GM06990 (cell line): ENCODE measurements around the gene AEN.

Experiments
- DNase-seq: peaks from one replicate; pipeline ENCODE4 v3.0.0-alpha.2; 2011; ENCODE audit not compliant: insufficient read length; ENCODE audit errors: extremely low read depth
- H3K27me3 ChIP-seq: replicated peaks from 2 replicates; pipeline ENCODE4 v1.6.0; 2011; ENCODE audit warnings: low read length; ENCODE audit not compliant: control insufficient read depth, insufficient read depth
- H3K36me3 ChIP-seq: 2 replicates; pipeline ENCODE4 v1.5.1; 2011; ENCODE audit warnings: low read length; ENCODE audit not compliant: control insufficient read depth, insufficient read depth
- H3K4me3 ChIP-seq: replicated peaks from 2 replicates; pipeline ENCODE4 v1.5.1; 2011; ENCODE audit warnings: low read depth, mild to moderate bottlenecking, control low read depth, low read length
- TF ChIP-seq, protein P1 (sequence below): IDR thresholded peaks from 2 replicates; pipeline ENCODE4 v1.5.1; 2011; ENCODE audit warnings: low read length, control low read depth, mild to moderate bottlenecking, inconsistent platforms; ENCODE audit not compliant: insufficient read depth, poor library complexity, severe bottlenecking

The AEN gene

DNA sequence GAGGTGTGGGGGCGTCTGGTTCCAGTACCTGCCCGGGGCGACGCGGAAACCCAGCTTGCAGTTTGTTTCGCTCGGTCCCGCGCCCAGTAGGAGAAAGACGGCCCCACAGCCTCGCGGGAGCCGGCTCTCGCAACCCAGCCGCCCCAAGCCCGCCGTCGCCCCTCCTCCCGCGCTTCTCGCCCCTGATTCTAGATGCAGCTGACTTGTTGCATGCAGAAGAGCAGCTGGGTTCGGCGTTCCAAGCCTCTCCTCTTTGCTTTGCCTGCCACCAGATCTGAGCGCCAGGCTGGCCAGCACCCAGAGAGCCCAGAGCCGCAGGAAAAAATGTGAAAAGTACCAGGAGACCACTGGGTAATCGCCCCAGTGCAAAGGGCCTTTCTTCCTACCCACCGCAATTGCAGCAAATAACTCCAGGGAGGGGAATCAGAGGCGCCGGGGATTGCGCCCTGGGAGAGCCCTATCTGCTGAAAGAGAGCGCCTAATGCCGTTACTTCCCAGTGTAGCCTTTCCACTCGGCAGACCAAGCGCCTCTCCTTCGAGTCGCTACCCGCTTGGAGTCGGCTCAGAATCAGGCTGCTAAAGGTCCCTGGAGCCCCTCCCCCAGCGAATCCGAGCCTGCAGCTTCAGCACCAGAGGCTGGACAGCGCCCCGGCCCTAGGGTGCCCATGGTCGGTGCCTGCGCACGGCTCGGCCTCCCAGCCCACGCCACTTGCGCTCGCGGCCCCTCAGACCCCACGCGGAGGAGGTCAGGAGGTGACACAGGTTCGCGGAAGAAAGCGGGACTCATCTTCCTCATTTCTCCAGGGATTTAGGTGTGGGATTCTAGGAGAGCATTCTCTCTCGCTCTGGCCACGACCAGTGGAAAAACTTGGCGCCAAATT, 15.7 kb upstream of the AEN start:
- H3K36me3 ChIP-seq = no peaks in the 10 kb centered on the region
- DNase-seq = no peak
- H3K27me3 ChIP-seq = peaks cover 3% of the 10 kb centered on the region
- TF ChIP-seq, protein P1, sequence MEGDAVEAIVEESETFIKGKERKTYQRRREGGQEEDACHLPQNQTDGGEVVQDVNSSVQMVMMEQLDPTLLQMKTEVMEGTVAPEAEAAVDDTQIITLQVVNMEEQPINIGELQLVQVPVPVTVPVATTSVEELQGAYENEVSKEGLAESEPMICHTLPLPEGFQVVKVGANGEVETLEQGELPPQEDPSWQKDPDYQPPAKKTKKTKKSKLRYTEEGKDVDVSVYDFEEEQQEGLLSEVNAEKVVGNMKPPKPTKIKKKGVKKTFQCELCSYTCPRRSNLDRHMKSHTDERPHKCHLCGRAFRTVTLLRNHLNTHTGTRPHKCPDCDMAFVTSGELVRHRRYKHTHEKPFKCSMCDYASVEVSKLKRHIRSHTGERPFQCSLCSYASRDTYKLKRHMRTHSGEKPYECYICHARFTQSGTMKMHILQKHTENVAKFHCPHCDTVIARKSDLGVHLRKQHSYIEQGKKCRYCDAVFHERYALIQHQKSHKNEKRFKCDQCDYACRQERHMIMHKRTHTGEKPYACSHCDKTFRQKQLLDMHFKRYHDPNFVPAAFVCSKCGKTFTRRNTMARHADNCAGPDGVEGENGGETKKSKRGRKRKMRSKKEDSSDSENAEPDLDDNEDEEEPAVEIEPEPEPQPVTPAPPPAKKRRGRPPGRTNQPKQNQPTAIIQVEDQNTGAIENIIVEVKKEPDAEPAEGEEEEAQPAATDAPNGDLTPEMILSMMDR = no peak
- no peak overlapping the region for H3K4me3 ChIP-seq

- peaks cover 3% of the 10 kb centered on the region for H3K27me3 ChIP-seq
- DNase-seq = no peak
- H3K4me3 ChIP-seq = no peak overlapping the region
- no peaks in the 10 kb centered on the region for H3K36me3 ChIP-seq
- TF ChIP-seq, protein P1 = no peak
Measured at GRCh38 chr15:88606070-88606794, 14.9 kb upstream of the AEN start.

- no peaks in the 10 kb centered on the region for H3K36me3 ChIP-seq
- H3K27me3 ChIP-seq = peaks cover 3% of the 10 kb centered on the region
- no peak for DNase-seq
- TF ChIP-seq, protein P1 = no peak
- no peak overlapping the region for H3K4me3 ChIP-seq
Measured at GRCh38 chr15:88607951-88608350, 13.2 kb upstream of the AEN start.

DNA sequence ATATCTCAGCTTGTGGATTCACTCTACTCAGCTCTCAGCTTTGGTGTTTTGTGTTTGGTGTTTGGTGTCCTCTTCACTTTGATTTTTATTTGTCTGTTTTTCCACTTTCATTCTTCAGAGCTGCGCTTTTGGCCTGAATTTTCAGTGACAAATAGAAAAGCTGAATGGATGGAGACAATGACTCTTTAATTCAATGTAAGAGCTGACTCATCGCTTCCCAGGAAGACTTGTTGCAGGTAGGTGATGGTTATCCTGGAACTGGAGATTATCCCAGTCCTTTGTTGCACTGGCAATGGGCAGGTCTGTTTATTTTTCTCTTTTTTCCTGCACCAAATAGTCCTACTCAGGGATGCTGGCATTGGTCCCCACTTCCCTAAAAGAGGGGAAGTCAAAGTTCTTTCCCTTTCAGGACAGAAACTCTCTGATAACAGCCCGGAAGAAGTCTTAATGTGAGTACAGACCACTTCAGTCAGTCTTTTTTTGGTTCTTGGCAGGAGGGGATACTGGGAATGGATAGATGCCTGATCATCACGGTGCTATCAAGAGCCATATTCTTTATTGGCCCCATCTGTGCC, 12.4 kb upstream of the AEN start:
- Histone ChIP-seq H3K27me3 (peaks cover 3% of the 10 kb centered on the region), H3K36me3 (no peaks in the 10 kb centered on the region), H3K4me3 (no peak overlapping the region)
- TF ChIP-seq, protein P1 = no peak
- DNase-seq = no peak

GRCh38 chr15:88609344-88610090, 11.6 kb upstream of the AEN start:
- Histone ChIP-seq H3K36me3 (no peaks in the 10 kb centered on the region), H3K4me3 (no peak overlapping the region), H3K27me3 (peaks cover 3% of the 10 kb centered on the region)
- DNase-seq = no peak
- TF ChIP-seq, protein P1 = no peak
